Measurements from ENCODE around the gene SLX4IP.

SLX4IP gene

DNA sequence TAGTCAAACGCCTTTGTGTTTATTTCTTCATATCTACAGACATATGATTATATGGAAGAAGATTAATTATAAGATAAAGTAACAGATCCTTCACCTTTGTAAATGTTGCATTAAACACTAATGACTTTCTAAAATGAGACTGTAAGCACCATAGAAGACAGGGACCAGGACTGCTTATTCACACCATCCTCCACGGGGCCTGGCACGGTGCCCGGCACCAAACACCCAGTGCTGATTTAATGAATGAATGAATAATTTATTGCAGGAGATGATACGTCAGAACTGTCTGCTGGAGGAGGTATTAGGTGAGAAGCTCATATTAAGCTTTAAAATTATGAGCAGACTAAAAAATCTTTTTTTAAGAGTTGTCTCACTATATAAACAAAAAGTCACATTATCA lies 88.3 kb downstream of the SLX4IP start:
- Mint-ChIP-seq H3K36me3 (ENCODE audit: low read depth) (peaks cover 2% of the 10 kb centered on the region), H3K27ac (no peak overlapping the region), H3K9me3 (no peaks in the 10 kb centered on the region), H3K4me3 (no peak overlapping the region), H3K4me1 (ENCODE audit: low read depth) (peaks cover 23% of the 10 kb centered on the region), H3K27me3 (ENCODE audit: low read depth) (no peaks in the 10 kb centered on the region)

DNA sequence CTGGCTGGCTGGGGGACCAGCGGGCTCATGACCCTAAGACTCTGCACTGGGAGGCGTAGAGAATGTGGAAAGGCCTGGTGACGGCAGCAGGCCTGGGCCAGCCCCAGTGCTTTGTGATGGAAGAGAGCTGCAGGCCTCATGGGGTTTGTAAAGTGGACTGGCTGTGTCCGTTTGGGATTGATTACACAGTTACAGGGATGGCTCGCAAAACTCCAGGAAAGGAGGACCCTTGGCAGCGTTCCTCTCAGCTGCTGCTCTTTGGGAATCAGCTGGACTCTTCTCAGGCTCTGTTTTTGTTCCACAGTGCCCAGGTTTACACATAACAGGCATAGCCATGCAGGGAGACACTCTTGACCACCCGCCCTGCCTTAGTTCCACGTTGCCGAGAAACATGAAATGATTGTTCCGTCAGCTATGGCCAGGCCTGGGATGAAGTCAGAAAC lies 89.0 kb downstream of the SLX4IP start:
- peaks cover 23% of the 10 kb centered on the region for H3K4me1 Mint-ChIP-seq (ENCODE audit: low read depth)
- no peak overlapping the region for H3K27ac Mint-ChIP-seq
- H3K36me3 Mint-ChIP-seq (ENCODE audit: low read depth) = peaks cover 2% of the 10 kb centered on the region
- H3K9me3 Mint-ChIP-seq = no peaks in the 10 kb centered on the region
- no peaks in the 10 kb centered on the region for H3K27me3 Mint-ChIP-seq (ENCODE audit: low read depth)
- H3K4me3 Mint-ChIP-seq = no peak overlapping the region

DNA sequence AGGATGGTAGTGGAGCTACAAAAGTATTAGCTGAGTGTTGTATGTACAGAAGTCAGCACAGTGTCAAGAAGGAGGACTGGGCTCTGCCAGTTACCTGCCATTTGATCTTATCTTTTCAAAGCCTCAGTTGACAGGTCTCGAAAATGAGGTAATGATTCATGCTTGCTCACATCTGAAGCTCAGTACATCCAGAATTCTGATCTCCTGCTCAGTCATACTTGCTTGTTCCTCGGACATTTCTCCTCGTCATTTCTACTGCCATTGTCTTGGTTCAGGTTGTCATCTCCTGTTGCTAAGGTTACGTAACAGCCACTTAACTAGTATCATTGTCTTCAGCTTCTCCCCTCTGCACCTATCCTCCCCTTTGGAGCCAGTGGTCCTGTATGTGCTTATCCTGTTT lies 89.5 kb downstream of the SLX4IP start:
- Mint-ChIP-seq H3K4me3 (no peak overlapping the region), H3K27ac (no peak overlapping the region)

DNA sequence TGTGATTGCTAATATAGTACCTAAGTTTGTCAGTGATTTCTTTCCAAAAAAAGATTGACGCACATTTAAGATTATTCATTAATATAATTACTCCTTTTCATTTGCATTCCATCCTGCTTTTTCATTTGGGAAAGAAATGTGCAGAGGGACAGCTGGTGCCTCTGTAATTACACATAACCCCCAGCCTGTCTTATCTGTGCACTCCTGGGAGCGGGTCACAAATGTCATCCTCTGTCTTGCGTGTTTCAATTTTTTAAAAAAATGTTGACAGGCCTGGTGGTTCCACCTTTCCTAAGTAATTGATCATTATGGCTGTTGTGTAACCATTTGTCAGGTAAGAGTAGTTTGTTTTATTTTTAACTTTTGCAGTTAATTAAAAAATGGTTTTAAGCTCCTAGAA lies 92.7 kb downstream of the SLX4IP start:
- Mint-ChIP-seq H3K27me3 (ENCODE audit: low read depth) (no peaks in the 10 kb centered on the region), H3K9me3 (no peaks in the 10 kb centered on the region), H3K4me1 (ENCODE audit: low read depth) (peaks cover 4% of the 10 kb centered on the region), H3K4me3 (no peak overlapping the region), H3K36me3 (ENCODE audit: low read depth) (peaks cover 2% of the 10 kb centered on the region), H3K27ac (no peak overlapping the region)

More for the DNA sequence above, 89.5 kb downstream of the SLX4IP start:
- H3K36me3 Mint-ChIP-seq (ENCODE audit: low read depth) = peaks cover 2% of the 10 kb centered on the region
- no peaks in the 10 kb centered on the region for H3K9me3 Mint-ChIP-seq
- H3K4me1 Mint-ChIP-seq (ENCODE audit: low read depth) = peaks cover 18% of the 10 kb centered on the region
- H3K27me3 Mint-ChIP-seq (ENCODE audit: low read depth) = no peaks in the 10 kb centered on the region

DNA sequence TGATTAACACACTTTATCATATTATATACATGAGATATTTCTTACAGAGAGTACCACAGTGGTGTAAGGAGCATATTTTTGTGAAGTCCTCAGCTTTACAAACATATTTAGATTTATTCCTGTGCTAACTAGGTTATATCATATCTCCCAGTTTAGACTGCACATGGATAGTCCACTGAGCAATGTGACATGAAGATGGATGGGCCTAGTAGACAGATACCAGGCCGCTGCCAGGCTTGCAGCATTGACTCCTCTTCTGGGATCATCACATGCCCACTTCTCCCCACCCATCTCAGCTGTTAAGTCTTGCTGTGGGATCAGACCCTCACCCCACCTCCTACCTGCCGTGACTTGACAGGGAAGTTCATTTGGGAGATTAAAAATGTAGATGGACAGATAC lies 95.8 kb downstream of the SLX4IP start:
- Mint-ChIP-seq H3K4me1 (ENCODE audit: low read depth) (peaks cover 4% of the 10 kb centered on the region), H3K27ac (no peak overlapping the region), H3K27me3 (ENCODE audit: low read depth) (no peaks in the 10 kb centered on the region), H3K4me3 (no peak overlapping the region), H3K36me3 (ENCODE audit: low read depth) (peaks cover 2% of the 10 kb centered on the region), H3K9me3 (no peaks in the 10 kb centered on the region)

DNA sequence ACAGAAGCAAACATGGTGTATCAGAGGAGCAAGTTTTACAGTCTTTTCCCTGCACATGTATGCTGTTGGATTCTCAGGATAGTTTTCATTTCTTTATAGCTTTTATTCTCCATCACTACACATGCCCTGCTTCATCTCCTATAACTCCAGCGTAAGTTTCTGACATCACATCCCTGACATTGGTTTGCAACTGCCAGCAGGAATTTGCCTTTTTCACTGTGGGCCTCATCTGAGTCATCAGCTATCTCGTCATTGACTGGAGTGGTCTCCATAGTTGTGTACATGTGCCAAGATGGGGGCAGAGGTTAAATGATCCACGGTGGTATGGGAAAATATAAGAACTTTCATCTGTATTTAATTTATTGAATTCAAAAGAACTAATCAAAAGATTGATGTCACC lies 96.7 kb downstream of the SLX4IP start:
- Mint-ChIP-seq H3K9me3 (no peaks in the 10 kb centered on the region), H3K4me3 (no peak overlapping the region), H3K4me1 (ENCODE audit: low read depth) (peaks cover 4% of the 10 kb centered on the region), H3K27me3 (ENCODE audit: low read depth) (no peaks in the 10 kb centered on the region), H3K36me3 (ENCODE audit: low read depth) (no peaks in the 10 kb centered on the region), H3K27ac (no peak overlapping the region)

DNA sequence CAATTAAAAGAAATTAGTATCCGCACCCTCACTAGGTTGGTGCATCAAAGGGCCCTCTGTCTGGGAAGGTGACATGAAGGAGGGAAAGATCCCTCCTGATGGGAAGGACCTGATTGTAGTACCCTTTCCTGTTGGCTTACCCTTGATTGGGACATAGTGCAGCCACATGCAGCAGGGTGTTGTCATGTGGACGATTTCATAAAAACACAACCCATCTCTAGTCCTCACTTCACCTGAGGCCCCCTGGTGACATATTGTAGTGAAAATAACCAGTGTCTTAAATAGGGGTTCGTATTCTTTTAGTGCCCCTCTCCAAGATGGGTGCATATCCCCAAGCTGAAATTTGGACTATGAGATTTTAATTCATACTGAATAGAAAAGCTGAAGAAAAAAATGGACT lies 97.3 kb downstream of the SLX4IP start:
- Mint-ChIP-seq H3K9me3 (no peaks in the 10 kb centered on the region), H3K36me3 (ENCODE audit: low read depth) (no peaks in the 10 kb centered on the region), H3K4me3 (no peak overlapping the region), H3K27ac (no peak overlapping the region), H3K27me3 (ENCODE audit: low read depth) (no peaks in the 10 kb centered on the region), H3K4me1 (ENCODE audit: low read depth) (peaks cover 4% of the 10 kb centered on the region)

DNA sequence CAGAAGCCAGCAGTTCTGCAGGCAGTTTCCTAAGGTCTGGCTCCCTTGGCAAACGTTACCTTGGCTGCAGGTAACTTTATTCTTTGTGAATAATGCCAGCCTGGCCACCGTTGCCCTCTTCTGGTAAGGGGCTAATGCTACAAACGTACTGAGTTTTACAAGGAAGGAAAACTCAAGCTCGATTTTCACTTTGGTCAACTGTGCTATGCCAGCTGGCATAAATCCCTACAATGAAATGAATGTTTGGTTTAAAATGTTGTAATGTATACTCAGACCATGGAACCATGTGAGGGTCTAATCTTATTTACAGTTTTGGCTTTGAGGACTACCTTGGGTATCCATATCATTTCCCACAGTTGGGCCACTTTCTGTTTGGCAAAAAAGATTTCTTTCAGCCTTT lies 101.4 kb downstream of the SLX4IP start:
- H3K36me3 Mint-ChIP-seq (ENCODE audit: low read depth) = no peaks in the 10 kb centered on the region
- no peak overlapping the region for H3K27ac Mint-ChIP-seq
- H3K4me3 Mint-ChIP-seq = no peak overlapping the region
- H3K4me1 Mint-ChIP-seq (ENCODE audit: low read depth) = peaks cover 8% of the 10 kb centered on the region
- H3K27me3 Mint-ChIP-seq (ENCODE audit: low read depth) = no peaks in the 10 kb centered on the region
- no peaks in the 10 kb centered on the region for H3K9me3 Mint-ChIP-seq

DNA sequence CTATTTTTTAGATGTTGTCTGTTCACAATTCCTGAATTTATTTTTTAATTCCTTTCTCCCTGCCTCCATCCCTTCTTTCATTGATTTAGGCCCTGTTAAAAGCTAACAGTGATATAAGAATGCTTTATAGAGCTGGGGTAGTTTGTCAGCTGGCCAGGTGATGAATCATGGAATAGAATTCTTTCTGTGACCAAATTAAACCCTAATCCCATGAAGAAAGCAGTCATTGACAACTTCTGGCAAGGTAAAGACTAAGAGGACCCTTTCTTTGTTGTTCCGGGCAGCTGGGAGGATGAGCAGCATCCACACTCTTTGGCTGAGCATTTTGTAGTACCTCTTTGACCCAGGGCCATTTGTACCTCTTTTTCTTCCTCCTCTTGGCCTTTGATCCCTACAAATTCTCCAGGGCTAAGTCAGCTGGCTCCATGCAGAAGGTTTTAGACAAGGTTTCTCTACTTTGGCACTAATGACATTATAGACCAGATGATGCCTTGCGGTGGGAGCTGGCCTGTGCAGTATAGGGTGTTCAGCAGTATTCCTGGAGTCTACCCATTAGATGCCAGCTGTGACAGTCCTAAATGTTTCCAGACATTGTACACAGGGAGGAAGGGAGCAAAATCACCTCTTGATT lies 102.9 kb downstream of the SLX4IP start:
- H3K4me3 Mint-ChIP-seq = no peak overlapping the region
- no peak overlapping the region for H3K27ac Mint-ChIP-seq
- H3K9me3 Mint-ChIP-seq = no peaks in the 10 kb centered on the region
- no peaks in the 10 kb centered on the region for H3K36me3 Mint-ChIP-seq (ENCODE audit: low read depth)
- no peaks in the 10 kb centered on the region for H3K27me3 Mint-ChIP-seq (ENCODE audit: low read depth)
- H3K4me1 Mint-ChIP-seq (ENCODE audit: low read depth) = peaks cover 12% of the 10 kb centered on the region

DNA sequence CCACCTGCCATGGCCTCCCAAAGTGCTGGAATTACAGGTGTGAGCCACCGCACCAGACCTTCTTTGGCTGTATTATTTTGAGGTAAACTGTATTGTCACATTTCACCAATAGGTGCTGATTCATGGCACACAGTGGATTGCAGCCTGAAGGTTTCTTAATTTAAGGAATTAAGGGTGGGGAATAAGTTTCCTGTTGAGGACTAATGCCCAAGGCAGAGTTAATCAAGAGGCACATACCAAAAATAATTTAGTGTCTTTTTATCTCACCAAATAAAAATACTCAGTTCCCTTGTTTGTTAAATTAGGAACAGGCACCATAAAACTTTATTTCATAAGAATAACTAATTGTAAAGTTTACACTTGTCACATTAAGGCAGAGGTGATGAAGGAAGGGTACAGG lies 103.7 kb downstream of the SLX4IP start:
- H3K4me3 Mint-ChIP-seq = no peak overlapping the region
- no peaks in the 10 kb centered on the region for H3K27me3 Mint-ChIP-seq (ENCODE audit: low read depth)
- H3K9me3 Mint-ChIP-seq = no peaks in the 10 kb centered on the region
- H3K27ac Mint-ChIP-seq = no peak overlapping the region
- H3K36me3 Mint-ChIP-seq (ENCODE audit: low read depth) = no peaks in the 10 kb centered on the region
- H3K4me1 Mint-ChIP-seq (ENCODE audit: low read depth) = peaks cover 12% of the 10 kb centered on the region

DNA sequence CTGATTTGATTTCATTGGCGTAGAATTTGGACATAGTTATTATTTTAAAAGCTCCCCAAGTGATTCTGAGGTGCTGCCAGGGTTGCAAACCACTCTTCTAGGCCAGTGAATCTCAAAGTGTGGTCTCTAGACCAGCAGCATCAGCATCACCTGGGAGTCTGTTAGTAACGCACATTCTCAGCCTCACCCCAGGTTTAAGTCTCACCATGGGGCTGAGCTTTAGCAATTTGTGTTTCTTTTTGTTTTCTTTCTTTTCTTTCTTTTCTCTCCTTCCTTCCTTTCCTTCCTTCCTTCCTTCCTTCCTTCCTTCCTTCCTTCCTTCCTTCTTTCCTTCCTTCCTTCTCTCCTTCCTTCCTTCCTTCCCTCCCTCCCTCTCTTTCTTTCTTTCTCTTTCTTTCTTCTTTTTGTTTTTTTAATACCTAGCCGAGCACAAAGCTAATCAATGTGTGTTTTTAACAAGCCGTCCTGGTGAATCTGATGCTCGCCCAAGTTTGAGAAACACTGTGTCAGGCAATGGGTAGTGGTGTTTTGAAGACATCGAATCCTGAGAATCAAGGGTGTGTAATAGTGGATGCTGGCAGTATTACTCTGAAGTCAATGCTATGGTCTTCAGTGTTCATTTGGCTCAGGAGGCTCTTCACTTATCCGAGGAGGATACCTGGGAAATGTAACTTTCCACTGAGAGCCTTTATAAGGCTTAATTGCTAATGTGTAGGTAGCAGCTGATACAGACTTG lies 104.9 kb downstream of the SLX4IP start:
- Mint-ChIP-seq H3K4me1 (ENCODE audit: low read depth) (peaks cover 12% of the 10 kb centered on the region), H3K27me3 (ENCODE audit: low read depth) (no peaks in the 10 kb centered on the region), H3K27ac (no peak overlapping the region), H3K4me3 (no peak overlapping the region), H3K9me3 (no peaks in the 10 kb centered on the region), H3K36me3 (ENCODE audit: low read depth) (no peaks in the 10 kb centered on the region)

DNA sequence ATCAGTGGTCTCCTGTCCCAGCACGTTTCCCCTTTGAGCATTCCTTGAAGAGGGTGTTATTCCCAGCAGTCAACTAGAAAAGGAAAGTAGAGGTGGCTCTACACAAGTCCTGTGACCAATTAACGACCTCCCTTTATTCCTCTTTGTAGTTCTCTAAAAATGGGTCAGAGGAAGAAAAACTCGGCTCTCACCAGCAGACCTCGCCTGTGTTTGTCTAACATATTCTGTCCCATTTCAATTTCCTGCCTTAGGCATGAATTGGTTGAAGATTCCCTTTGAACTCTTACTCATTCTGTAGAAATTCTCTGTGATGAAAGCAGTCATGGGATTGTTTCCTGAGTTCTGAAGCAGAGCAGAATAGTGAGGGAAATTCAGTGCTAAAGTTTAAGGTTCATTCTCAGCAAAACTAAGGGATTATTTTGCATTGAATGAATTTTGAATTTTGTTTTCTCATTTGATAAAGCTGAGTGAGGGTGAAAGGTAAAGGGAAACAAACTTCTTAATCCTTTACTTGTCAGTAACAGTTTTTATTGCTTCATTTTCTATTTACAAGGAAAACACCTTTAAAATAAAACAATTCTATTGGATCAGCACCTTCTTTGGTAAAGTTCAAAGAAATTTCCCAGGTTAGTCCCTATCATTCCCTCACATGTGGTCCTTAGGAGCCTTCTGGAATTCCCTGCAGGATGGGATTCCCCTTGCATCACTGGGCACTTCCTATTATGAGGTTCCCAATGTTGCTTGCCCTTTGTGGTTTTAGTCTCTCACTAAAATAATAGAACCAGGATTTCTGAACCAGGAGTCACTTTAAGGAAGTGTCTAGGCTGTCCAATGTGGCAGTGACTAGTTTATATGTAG lies 105.8 kb downstream of the SLX4IP start:
- no peak overlapping the region for H3K27ac Mint-ChIP-seq
- peaks cover 12% of the 10 kb centered on the region for H3K4me1 Mint-ChIP-seq (ENCODE audit: low read depth)
- H3K27me3 Mint-ChIP-seq (ENCODE audit: low read depth) = no peaks in the 10 kb centered on the region
- H3K36me3 Mint-ChIP-seq (ENCODE audit: low read depth) = no peaks in the 10 kb centered on the region
- no peak overlapping the region for H3K4me3 Mint-ChIP-seq
- H3K9me3 Mint-ChIP-seq = no peaks in the 10 kb centered on the region

DNA sequence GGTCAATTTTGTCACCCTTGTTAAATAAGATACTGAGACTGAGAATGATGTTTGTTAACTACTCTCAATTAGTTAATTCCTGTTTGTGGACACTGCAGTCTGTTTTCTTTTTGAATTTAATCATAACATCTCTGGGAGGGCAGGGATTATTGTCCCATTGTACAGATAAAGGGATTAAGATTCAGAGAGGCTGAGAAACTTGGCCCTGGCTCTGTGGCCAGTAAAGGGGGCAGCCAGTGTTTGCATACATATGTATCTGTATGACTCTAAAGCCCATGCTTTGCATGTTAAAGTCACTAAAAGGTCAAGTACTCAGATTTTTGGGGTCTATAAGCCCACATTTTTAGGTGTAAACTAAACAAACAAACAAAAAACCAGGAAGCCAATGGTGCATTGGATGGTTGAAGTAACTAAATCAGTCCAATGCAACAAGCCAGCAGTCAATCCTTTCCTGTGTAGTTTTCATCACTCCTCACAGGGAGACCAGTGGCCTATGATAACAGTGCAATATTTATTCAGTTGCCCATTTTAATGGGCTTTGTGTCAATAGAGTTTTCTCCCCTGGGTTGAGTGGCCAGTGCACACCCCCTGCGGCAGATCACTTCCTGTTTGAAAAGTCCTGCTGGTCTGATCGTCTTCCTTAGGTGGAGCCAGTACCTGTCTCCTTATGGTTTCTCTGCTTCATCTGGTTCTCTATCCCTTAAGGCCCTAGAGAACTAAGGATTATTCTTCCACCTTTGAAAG lies 106.7 kb downstream of the SLX4IP start:
- Mint-ChIP-seq H3K9me3 (no peaks in the 10 kb centered on the region), H3K36me3 (ENCODE audit: low read depth) (no peaks in the 10 kb centered on the region), H3K27me3 (ENCODE audit: low read depth) (no peaks in the 10 kb centered on the region), H3K4me1 (ENCODE audit: low read depth) (peaks cover 12% of the 10 kb centered on the region), H3K27ac (no peak overlapping the region), H3K4me3 (no peak overlapping the region)

DNA sequence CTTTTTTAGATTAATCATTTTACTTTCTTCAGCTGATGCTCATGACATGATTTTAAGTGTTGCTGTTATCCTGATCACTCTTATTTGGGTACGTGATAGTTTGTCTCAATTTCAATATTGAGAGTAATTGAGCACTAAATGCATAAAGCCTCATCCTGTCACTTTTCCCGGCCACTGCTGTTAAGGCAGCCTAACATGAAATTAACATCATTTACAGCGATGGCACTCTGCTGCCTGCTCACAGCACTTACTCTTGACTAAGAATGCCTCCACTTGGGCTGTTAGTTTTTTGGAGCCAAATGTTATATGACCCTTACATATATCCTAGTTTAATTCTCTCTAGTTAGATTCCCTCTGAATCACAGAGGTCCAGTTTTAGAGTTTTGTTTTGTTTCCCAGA lies 107.3 kb downstream of the SLX4IP start:
- no peaks in the 10 kb centered on the region for H3K27me3 Mint-ChIP-seq (ENCODE audit: low read depth)
- H3K4me1 Mint-ChIP-seq (ENCODE audit: low read depth) = peaks cover 12% of the 10 kb centered on the region
- H3K36me3 Mint-ChIP-seq (ENCODE audit: low read depth) = no peaks in the 10 kb centered on the region
- H3K4me3 Mint-ChIP-seq = no peak overlapping the region
- no peak overlapping the region for H3K27ac Mint-ChIP-seq
- H3K9me3 Mint-ChIP-seq = no peaks in the 10 kb centered on the region

All from T-helper 1 cell treated with Interleukin-12 subunit alpha and Interleukin-12 subunit beta and Interleukin-4 antibody, amounts not matched to agents 30 μg/mL and 1 μg/mL, for 36 hours (primary cell).